ENCODE results near the gene ARMC9.

- no peak for TF ChIP-seq POLR2A (IDR thresholded peaks at IDR 0.05; ENCODE audit: borderline replicate concordance, extremely low read depth, insufficient read depth, insufficient read length)
- TF ChIP-seq EGR1 (IDR thresholded peaks at IDR 0.05; ENCODE audit: low read depth): no peak
- no peak for TF ChIP-seq ZNF274 (IDR thresholded peaks at IDR 0.05; ENCODE audit: low read depth, low read length)
- no peak for TF ChIP-seq SP1 (IDR thresholded peaks at IDR 0.05; ENCODE audit: low read depth)
- no peak for TF ChIP-seq ZBTB33 (IDR thresholded peaks at IDR 0.05; ENCODE audit: extremely low read depth, insufficient replicate concordance, low read length)
- TF ChIP-seq REST (IDR thresholded peaks at IDR 0.05; ENCODE audit: low read depth): no peak
- TF ChIP-seq CEBPB (IDR thresholded peaks at IDR 0.05; ENCODE audit: low read depth): no peak
Measured at GRCh38 chr2:231396058-231396821, 197.8 kb downstream of the ARMC9 start.
